Adrenal gland (tissue), 5 donors: ENCODE data around the gene COL10A1.

Experiments used
- CTCF ChIP-seq, 6 experiments: fragments of 450-650 bp in 4 of 6; fragments of 200-600 bp in 2 of 6; sonication (generic) in 1 of 6; IDR thresholded peaks; 1 replicate in 5 of 6; 2 replicates in 1 of 6; pipeline versions ENCODE4 v1.5.1 to v1.8.0; 2016 to 2021; ENCODE audit warnings: antibody characterized with exemption in 6 of 6, mild to moderate bottlenecking in 2 of 6, moderate library complexity in 1 of 6
- POLR2A ChIP-seq, 2 donors: fragments of 450-650 bp; IDR thresholded peaks; one replicate each; pipeline ENCODE4 v1.6.1; 2017; ENCODE audit warnings: antibody characterized with exemption in 2 of 2, mild to moderate bottlenecking in 2 of 2, moderate library complexity in 1 of 2
- donor health status: DM: no; HTN: no; CAD: no.

DNA sequence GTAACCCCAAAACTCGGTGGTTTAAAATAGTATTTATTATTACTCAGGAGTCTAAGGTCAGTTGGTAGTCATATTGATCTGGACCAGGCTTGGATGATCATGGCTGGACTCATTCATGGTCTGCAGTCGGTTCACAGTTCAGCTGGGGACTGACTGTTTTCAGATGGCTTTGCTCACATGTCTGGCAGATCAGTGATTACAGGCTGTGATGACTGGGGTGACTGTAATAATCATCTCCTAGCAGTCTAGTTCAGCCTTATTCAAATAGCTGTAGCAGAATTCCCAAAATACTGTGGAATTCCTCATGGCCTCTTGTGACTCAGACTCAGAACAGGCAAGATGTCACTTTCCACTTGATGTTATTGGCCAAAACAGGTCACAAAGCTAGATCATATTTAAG, 41.6 kb downstream of the COL10A1 start:
- TF ChIP-seq CTCF (IDR thresholded peaks at IDR 0.05) (no peak), POLR2A (IDR thresholded peaks at IDR 0.05) (no peak)
